ENCODE results near the gene WASL. TPM values are rescaled to one million over a fixed set of nuclear protein-coding genes. Genes with fewer than 3 reads are reported as not detected.
A peak's percentile ranks its signal among the peaks of the same experiment; 100 is the strongest.

The WASL gene
- total RNA-seq, 2 experiments from 2014 or later, result 5.8 to 5.9 TPM

DNA sequence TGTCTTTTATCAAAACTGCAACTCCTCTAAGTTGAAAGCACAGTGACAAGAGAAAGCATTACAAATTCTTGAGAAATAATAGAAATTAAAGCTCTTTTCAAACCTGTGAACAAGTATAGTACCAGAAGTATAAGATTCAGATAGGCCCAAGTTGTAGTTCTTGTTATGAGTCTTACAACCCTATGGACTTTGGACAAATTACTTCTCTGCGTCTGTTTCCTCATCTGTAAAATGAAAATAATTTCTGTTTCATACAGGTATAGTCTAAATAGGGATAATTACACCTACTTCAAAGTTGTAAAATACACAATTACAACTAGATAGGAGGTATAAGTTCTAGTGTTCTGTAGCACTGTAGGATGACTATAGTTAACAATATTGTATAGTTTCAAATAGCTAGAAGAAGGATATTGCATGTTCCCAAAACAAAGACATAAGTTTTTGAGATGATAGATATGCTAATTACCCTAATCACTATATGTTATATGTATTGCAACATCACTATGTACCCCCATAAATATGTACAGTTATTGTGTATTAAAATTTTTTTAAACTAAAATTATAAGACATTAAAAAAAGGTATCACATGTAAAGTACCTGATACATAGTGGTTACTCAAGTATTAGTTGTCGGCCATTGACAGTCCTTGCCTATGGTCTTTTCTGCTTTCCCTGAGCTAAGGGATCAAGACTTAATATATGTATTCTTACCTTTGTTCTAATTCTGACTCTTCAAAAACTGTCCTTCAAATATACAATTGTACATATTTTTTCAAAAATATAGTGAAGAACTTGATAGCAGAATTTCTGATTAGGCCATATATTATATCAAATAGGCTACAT is 1.8 kb upstream of the WASL start:
- ChIA-PET POLR2A (interaction anchor here (1.1 kb wide), 1 partner anchor 25 kb away, joined by 3 read pairs; no protein-coding TSS in a partner anchor), CTCF (interaction anchor here (1.2 to 2.9 kb wide), 6 partner anchors 24 to 122 kb away, joined by 3 to 13 read pairs (median 6); no protein-coding TSS in a partner anchor)
- H3K4me3 Mint-ChIP-seq, result peak overlapping the region; percentile 83
- H3K27ac Mint-ChIP-seq, result no peak overlapping the region
- intact Hi-C loops (cut with micrococcal nuclease), result no loop called here
- H3K9me3 Mint-ChIP-seq, result no peaks in the 10 kb centered on the region
- H3K27me3 Mint-ChIP-seq, result no peaks in the 10 kb centered on the region
- H3K36me3 Mint-ChIP-seq (ENCODE audit: low read depth), result peaks cover 7% of the 10 kb centered on the region
- TF ChIP-seq, protein P1, sequence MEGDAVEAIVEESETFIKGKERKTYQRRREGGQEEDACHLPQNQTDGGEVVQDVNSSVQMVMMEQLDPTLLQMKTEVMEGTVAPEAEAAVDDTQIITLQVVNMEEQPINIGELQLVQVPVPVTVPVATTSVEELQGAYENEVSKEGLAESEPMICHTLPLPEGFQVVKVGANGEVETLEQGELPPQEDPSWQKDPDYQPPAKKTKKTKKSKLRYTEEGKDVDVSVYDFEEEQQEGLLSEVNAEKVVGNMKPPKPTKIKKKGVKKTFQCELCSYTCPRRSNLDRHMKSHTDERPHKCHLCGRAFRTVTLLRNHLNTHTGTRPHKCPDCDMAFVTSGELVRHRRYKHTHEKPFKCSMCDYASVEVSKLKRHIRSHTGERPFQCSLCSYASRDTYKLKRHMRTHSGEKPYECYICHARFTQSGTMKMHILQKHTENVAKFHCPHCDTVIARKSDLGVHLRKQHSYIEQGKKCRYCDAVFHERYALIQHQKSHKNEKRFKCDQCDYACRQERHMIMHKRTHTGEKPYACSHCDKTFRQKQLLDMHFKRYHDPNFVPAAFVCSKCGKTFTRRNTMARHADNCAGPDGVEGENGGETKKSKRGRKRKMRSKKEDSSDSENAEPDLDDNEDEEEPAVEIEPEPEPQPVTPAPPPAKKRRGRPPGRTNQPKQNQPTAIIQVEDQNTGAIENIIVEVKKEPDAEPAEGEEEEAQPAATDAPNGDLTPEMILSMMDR (IDR thresholded peaks at IDR 0.05), result no peak
- DNase-seq (no peak), ATAC-seq (no peak)
- H3K4me1 Mint-ChIP-seq (ENCODE audit: low read depth), result peaks cover 44% of the 10 kb centered on the region

DNA sequence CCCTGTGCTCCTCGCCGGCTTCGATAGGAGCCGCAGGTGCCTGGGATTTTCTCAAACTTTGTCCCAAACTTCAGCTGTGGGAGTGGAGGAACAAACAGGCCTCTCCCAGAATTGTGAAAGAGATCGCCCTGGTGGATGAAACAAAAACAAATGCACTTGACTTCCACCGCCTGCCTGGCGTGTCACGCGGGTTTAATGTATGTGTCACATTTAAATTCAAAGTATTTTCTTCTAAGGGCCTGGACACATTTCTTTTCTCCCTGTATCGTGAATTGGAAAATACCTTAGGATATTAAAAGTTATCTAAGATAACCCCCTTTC is 694 bp upstream of the WASL start:
- intact Hi-C loops (cut with micrococcal nuclease), result loop anchor here (5.0 kb wide), 1 partner anchor 37 kb away; no protein-coding TSS in a partner anchor
- Mint-ChIP-seq H3K4me1 (ENCODE audit: low read depth) (peaks cover 48% of the 10 kb centered on the region), H3K9me3 (no peaks in the 10 kb centered on the region), H3K36me3 (ENCODE audit: low read depth) (peaks cover 10% of the 10 kb centered on the region), H3K4me3 (peak overlapping the region; percentile 83), H3K27ac (peak overlapping the region; percentile 97), H3K27me3 (no peaks in the 10 kb centered on the region)
- TF ChIP-seq, protein P1 (IDR thresholded peaks at IDR 0.05), result no peak
- ATAC-seq (peak; percentile 21), DNase-seq (peak; percentile 67)
- POLR2A ChIA-PET, result interaction anchor here (0.6 to 2.2 kb wide), 7 partner anchors 10 to 75 kb away, joined by 3 to 12 read pairs (median 5); no protein-coding TSS in a partner anchor
- CTCF ChIA-PET, result interaction anchor here (0.7 to 2.9 kb wide), 14 partner anchors 9 to 192 kb away, joined by 3 to 13 read pairs (median 4); partner anchors contain the start of gene NDUFA5

DNA sequence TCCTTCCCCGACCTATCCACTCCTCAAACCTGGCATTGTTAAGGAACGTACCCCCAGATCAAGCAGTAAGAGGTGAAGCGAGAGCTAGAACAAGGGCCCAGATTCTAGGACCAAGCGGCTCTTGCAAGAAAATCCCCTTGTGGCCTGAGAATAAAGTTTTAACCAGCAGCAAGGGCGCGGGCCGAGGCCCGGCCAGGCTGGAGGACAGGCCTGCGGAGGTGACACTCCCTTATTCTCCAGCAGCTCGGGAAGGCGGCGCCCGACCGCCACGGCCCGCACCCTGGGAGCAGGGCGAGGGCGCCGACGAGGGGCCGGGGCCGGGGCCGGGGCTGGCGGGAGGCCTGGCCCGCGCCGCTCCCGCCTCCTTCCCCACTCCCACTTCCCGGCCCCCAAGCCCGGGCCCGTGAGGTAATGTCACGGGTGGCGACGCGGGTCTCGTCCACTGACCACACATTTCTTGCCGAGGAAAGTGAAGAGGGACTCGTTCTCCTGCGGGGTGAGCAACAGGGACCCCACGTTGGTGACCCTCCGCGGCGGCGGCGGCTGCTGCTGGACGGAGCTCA is 551 bp downstream of the WASL start:
- ChIA-PET POLR2A (interaction anchor here (0.6 to 2.2 kb wide), 10 partner anchors 8 to 191 kb away, joined by 3 to 12 read pairs (median 4); partner anchors contain the start of gene NDUFA5), CTCF (interaction anchor here (1.2 to 2.9 kb wide), 15 partner anchors 9 to 191 kb away, joined by 3 to 13 read pairs (median 5); partner anchors contain the start of gene NDUFA5)
- peak overlapping the region; percentile 83 for H3K4me3 Mint-ChIP-seq
- peak; percentile 22 for ATAC-seq
- H3K27ac Mint-ChIP-seq, result peak overlapping the region; percentile 89
- intact Hi-C loops (cut with micrococcal nuclease), result loop anchor here (5.0 kb wide), 1 partner anchor 36 kb away; no protein-coding TSS in a partner anchor
- TF ChIP-seq, protein P1 (IDR thresholded peaks at IDR 0.05), result no peak
- H3K9me3 Mint-ChIP-seq, result no peaks in the 10 kb centered on the region
- peaks cover 55% of the 10 kb centered on the region for H3K4me1 Mint-ChIP-seq (ENCODE audit: low read depth)
- H3K27me3 Mint-ChIP-seq, result no peaks in the 10 kb centered on the region
- H3K36me3 Mint-ChIP-seq (ENCODE audit: low read depth), result peaks cover 10% of the 10 kb centered on the region
- peak; percentile 40 for DNase-seq

DNA sequence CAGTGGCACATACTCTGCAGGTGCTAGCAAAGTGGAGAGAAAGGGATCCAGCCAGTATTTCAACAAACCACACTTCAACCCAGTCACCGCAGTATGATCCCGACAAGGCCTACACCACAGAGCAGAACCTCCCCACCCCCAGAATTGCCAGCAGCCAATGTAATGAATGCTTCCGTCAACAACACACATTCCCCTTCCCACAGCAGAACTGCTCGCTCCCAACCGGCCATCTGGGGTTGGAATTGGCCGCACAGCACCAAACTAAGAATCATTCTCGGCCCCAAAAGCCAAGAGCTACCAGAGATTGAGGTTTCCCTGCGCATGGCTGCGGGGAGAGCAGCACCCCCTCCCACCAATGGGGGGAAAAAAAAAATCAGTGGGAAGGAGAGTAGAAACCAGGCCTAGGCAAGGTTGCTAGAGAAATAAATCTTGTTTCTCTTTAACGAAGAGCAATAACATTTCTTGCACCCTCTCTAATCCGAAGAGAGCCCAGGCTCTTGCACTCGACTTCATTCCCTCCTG is 1.1 kb downstream of the WASL start:
- intact Hi-C loops (cut with micrococcal nuclease), result loop anchor here (5.0 kb wide), 1 partner anchor 35 kb away; no protein-coding TSS in a partner anchor
- Mint-ChIP-seq H3K9me3 (no peaks in the 10 kb centered on the region), H3K27me3 (no peaks in the 10 kb centered on the region), H3K36me3 (ENCODE audit: low read depth) (peaks cover 10% of the 10 kb centered on the region), H3K27ac (peak overlapping the region; percentile 89), H3K4me3 (peak overlapping the region; percentile 83), H3K4me1 (ENCODE audit: low read depth) (peaks cover 61% of the 10 kb centered on the region)
- CTCF ChIA-PET, result interaction anchor here (1.2 to 1.6 kb wide), 4 partner anchors 8 to 118 kb away, joined by 3 to 5 read pairs (median 4); no protein-coding TSS in a partner anchor
- TF ChIP-seq, protein P1 (IDR thresholded peaks at IDR 0.05), result no peak
- DNase-seq (peak; percentile 57), ATAC-seq (no peak)
- POLR2A ChIA-PET, result interaction anchor here (0.6 to 2.2 kb wide), 6 partner anchors 8 to 190 kb away, joined by 3 to 8 read pairs (median 4); partner anchors contain the start of gene NDUFA5

All from activated CD8-positive, alpha-beta T cell treated with anti-CD3 and anti-CD28 coated beads for 36 hours (primary cell).